Middle frontal gyrus (tissue), 1 donor: ENCODE measurements around the gene FLNC.

Experiments
- DNase-seq: peaks from one replicate; pipeline ENCODE4 v3.0.0-alpha.2; 2015; ENCODE audit warnings: low spot score; ENCODE audit errors: extremely low spot score

FLNC gene

DNA sequence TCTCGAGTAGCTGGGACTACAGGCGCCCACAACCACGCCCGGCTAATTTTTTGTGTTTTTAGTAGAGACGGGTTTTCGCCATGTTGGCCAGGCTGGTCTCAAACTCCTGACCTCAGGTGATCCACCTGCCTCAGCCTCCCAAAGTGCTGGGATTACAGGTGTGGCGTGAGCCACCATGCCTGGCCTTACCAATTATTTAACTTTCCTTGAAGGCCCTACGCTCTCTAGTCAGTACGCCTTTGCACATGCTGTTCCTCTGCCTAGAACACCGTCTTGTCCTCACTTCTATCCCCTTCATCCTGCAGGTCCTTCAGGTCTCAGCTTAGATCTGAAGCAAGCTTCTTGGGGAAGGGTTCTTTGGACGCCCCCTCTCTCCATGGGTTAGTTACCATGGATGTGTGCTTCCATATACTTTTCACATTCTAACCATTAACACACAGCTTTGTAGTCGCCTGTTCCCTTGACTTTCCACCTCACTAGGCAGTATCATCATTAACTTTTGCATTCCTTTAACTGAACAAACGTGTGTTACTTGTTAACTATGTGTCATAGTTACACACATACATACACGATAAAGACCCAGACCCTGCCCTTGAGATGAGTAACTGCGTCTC is 31.9 kb downstream of the FLNC start:
- no peak for DNase-seq

DNA sequence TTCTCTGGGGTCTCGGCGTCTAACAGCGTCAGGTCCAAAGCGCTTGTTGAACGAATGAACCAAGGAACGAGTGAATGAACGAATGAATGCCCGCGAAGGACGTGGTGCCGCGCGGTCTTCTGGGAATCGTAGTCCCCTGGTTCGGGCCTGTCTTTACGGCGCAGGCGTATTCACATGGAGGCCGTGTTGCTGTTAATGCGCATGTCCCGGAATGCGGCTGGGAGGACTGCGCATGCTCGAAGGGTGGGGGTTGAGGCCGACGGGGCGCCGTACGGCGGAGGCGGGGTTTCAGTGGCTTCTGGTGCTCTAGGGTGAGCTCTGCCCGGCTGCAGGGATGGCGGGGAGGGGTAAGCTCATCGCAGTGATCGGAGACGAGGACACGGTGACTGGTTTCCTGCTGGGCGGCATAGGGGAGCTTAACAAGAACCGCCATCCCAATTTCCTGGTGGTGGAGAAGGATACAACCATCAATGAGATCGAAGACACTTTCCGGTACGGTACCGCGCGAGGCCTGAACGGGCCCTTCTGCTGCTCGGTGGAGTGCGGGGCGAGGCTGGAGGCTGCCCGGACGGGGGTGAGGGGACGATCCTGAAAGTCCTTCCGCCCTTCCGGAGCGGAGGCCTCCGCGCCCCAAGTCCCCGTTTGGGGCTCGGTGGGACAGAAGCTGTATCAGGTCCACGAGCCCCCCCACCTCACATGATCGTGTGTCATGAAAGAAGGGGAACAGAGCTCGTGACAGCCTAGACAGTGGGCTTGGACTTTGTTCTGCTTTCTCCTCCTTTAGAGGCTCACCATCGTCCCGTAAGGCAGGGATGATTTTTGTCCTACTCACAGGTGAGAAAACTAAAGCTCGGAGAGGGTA is 32.6 kb downstream of the FLNC start, which contains the start of gene ATP6V1F:
ATP6V1F (plus strand) TSS at position 286 of the 862 bp plus-strand sequence; CDS start at position 335, 49 bp downstream.
- DNase-seq, result peak; percentile 94

DNA sequence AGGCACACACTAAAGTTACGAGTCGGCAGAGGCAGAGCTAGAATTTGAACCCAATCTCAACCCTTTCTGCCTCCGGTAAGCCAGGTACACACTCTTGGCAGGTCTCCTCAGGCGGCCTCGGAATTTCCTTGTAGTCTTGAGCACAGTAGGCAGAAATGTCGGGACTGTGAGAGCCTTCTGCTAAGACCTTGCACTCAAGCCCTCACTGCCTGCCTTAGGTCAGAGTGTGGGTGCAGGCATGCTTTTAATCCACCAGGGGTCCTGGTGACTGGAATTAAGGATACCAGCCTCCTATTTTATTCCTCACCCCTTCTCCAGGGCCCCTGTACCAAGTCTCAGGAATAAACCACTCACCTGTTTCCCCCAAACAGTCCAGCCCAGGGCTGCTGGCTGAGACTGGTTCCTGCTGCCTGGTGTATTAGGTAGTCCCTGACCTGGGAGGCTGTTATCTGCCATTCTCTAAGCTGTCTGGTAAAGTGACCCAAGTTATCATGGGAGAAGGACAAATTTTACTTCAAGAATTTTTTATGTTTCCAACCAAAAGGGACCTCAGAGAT is 33.3 kb downstream of the FLNC start:
- DNase-seq, result no peak

DNA sequence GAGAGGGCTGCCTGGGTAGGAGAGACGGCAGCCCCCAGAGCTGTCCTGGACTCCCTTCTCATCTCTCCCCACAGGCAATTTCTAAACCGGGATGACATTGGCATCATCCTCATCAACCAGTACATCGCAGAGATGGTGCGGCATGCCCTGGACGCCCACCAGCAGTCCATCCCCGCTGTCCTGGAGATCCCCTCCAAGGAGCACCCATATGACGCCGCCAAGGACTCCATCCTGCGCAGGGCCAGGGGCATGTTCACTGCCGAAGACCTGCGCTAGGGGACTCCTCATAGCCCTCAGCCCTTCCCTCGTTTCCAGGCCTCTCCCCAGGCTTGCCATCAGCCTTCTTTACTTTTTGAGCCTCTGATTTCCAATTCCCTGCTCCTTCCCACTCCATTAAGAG is 35.1 kb downstream of the FLNC start:
- no peak for DNase-seq

DNA sequence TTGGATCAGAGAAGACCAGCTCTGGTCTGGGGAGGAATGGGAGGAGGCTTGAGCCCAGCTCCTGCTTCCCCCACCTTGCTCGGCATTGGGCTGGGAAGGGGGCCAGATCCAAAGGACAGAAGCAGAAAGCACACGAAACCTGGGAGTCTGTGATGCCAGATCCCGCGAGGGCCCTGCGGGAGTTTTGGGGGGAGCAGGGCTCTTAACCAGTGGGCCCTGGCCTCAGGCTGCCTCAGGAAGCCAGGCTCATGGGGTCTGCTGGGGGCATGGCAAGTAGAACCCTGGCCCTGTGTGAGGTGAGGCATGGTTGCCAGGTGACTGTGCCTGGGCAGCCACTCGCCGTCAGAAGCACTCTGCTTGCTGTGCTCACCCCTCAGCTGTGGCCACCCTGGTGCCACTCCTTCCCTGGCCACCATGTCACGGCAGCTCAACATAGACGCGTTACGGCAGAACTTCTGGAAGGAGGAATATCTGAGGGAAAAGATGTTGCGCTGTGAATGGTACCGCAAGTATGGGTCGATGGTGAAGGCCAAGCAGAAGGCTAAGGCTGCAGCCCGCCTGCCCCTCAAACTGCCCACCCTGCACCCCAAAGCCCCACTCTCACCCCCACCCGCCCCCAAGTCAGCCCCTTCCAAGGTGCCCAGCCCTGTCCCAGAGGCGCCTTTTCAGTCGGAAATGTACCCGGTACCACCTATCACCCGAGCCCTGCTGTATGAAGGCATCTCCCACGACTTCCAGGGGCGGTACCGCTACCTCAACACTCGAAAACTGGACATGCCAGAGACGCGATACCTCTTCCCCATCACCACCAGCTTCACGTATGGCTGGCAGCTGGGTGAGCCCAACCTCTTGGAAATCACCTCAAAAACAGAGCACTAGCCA is 36.0 kb downstream of the FLNC start:
- no peak for DNase-seq

DNA sequence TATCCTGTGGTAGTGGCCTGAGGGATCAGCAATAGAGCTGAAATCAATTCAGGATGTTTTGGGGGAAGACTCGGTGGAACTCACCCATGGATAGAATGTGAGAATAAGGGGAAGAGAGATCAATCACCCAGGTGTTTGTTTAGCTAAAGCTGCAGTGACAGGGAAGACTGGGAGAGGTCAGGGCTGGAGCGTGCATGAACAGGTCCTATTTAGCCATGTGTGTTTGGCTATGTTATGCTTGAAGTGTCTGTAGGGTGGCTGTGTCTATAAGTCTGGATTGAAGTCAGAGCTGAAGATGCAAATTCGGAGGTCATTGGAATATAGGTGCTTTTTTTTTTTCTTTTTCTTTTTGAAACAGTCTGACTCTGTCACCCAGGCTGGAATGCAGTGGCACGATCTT is 37.0 kb downstream of the FLNC start:
- no peak for DNase-seq

DNA sequence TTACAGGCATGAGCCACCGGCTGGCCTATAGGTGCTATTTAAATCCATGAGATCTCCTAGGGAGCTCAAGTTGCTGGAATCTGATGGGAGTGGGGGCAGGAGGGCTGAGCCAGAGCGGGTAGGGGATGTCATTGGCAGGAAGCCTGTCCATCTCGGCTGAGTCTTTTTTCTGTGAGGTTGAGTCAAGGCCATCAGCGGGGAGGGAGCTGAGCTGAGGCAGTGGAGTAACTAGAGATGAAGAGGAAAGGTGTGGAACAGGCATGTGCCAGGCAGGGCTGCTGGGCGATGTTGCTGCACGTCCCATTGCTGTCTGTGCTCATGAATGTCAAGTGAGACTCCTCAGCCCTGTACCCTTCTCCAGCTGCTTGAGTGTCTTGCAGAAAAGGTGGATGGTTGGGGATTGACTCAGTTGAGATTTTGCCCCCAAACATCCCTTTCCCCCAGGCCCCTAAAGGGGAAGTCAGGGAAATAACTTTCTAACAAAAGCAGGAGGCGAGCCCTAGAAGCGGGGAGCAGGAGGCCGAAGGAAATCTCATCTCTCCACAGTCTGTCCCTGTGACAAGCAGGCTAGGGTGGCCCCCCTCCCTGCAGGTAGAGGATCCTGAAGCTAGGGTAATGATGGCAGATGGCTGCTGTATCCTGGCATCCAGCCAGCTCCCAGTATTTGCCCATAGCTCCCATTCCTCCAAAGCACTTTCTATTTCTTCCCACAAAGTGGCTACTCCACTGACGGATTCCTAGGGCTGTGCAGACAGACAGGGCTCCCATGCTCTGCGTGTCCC is 37.8 kb downstream of the FLNC start:
- DNase-seq, result no peak

DNA sequence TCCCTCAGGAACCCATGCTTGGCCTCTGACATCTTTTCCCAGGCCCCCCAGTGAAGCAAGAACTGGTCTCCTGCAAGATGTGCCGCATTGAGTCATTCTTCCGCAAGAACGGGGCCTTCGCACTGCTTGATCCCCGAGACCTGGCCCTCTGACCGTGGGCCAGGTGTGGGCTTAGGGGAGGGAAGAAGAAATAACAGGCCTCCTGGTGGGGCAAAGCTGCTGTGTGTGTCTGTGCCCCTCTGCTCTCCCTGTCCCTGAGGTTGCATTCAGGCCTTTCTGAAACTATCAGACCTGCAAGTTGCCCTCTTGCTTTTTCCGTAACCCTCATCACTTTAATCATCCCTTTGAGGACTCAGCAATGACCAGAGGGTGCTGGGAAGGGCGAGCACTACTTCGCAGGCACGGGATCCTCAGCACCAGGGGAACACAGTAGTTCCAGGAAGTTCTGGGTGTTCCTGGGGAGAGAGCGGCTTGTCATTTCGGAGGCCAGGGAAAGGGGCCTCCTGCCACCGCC is 38.5 kb downstream of the FLNC start:
- DNase-seq, result no peak

DNA sequence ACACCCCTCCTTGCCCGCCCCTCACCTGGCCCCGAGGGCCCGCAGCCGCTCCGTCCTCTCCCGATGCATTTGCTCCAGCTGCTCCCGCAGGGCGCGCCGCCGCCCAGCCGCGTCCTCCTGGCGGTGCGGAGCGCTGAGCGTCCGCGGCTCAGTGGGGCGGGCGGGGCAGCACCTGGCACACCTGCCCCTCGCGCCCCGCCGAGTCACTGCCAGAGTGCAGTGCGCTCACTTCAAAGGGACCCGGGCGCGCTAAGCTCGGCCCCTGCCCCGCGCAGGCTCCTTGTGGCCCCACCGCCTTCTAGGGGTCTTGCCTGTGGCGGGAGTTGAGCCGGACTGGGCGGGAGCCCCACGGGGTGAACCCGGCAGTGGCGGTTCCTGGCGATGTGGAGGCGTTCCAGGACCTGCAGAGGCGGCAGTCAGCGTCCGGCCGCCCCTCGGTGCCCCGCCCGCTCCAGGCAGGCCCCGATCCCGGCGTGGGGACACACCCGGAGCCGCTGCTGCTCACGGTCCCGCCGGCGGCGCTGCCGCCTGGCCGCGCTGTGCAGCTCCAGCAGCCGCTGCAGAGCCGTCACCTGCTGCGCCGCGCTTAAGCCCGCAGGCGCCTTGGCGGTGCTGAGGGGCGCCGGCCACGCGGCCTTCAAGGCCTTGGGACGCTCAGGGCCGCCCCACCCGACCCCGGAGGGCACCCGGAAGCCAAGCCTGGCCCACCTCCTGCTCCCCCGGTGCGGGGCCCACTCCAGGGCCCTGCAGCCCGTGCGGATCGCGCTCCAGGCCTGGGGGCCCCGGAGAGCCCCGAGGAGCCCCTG is 39.1 kb downstream of the FLNC start:
- DNase-seq, result peak; percentile 22

DNA sequence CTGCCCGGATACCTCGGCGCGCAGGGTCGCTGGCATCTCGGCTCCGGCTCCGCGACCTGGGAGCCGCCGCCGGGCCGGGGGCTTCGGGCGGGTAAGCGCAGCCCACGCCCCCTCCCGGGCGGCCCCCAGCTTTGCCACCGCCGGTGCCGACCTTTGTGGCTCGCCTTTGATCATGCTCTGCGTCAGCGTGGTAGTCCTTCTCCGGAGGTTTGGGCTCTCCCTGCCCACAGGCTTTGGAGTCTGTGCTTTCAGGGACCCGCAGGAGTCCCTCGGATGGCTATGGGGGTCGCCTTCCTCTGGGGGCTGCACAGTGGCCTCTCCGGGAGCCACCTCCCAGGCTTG is 39.7 kb downstream of the FLNC start:
- DNase-seq, result no peak

DNA sequence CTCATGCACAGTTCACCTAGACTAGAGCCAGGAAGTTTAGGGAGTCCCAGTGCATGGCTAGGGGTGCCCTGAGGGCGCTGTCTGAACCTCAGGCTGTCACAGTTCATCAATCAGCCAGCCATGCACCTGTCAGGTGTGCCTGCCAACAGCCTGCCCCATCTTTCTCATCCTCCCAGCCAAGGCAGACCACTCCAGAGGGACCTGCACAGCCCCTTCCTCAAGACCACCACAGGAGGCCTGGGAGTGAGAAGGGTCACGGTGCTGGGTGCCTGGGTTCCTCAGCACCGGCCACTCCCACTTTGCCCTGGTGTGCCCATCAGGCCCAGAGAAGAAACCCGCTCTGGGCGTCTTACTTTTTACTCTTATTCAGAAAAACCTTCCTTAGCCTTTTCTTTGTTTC is 40.8 kb downstream of the FLNC start:
- DNase-seq, result no peak

DNA sequence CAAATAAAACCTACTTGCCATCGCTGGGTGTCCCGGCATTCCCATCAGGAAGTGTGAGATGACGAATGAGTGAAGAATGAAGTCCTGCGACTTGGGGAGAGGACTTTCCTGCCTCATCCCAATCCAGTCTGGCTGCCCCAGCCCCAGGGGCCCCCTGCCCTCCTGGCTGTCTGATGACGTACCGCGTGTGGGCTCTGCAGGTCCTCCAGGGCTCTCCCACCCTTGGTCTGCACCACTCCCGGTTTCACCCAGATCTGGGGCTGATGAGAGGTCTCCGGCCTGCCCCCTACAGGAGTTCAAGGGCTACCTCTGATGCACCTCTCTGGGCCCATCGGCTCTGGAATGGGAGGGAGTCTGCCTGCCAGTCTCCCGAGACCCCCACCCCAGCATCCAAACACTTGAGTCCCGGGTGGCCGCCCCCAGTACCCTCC is 42.2 kb downstream of the FLNC start:
- DNase-seq, result no peak

DNA sequence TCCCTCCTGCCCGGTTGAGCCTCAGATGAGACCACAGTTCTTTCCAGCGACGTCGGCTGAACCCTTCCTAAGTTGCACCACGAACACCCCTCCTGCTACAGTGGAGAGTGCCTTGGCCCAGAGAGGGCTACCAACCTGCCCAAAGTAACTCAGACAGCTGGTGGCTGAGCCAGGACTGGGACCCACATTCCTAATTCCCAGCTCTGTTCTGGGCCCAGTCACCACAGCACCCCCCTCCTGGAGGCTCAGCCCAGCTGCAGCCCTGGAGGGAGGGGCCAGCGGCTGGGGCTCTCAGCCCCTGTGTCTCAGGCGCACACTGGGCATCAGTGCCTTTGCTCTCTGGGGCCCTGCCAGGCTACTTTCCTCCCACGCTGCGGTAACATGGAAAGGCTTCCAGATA is 43.0 kb downstream of the FLNC start:
- no peak for DNase-seq

DNA sequence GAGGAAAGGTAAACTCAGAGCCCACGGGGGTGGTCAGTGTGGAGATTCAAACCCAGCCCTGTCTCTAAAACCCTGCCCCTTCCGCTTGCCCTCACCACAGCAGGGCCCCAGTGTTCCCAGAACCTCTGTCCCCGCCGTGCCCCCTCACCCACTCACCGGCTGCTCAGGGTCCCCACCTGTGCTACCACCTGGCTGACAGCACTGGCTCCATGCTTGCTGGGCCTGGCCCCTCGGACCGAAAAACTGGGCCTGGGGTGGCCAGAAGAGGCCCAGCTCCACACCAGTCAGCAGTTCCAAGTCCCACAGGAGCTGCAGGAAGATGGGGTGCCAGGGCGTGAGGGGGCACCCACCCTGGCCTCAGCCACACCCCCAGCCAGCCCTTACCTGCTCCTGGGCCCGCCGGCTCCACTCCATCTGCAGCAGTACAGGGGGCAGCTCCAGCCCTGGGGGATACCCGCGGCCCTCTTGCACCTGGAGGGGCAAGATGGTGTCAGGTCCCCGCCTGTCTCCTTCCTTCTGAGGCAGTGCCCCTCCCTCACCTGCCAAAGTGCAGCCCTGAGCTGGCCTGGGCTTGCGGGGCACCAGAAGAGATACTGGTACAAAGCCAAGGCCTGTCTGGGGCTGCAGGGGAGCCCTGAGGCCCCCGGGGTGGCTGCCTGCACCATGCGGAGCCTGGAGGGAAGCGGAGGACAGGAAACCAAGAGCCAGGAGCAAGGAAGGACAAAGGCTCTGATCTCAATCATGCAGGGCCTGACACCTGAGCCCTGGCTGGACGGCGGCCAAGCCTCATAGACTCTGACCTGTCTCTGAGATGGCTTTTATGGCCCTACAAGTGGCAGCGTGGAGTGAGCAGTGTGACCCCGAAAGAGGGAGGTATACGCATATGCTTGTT is 44.2 kb downstream of the FLNC start:
- no peak for DNase-seq

DNA sequence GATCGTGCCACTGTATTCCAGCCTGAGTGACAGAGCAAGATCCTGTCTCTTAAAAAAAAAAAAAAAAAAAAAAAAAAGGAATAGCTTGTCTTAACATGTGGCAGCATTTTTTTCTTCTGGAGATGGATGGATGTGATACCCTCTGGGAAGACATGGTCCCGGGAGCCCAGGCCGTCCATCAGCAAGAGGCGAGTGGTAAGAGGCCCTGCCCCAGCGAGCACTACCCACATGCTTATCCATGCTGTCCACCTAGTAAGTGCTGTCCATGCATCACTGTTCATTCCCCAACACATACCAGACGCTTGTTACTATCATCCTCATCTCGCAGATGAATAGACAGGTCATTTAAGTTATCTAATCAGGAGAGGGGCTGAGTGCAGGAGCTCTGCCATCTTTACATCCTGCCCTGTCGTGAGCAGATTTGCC is 45.3 kb downstream of the FLNC start:
- no peak for DNase-seq

DNA sequence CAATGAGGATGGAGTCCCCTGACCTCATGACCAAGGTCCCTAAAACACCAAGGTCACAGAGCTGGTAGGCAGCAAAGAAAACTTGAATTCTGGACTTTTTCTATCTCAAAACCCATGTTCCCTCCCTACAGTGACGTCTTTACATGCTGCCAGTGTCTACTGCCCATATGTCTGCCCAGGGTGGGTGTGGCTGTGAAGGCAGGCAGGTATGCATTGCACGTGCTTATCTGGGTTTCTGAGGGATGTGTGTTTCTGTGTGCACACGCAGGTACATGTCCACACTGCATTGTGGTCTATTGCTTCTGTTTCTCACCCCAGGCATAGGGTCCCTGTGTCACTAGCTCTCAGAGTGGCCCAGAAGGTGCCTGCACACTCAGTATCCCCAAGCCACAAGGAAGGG is 45.9 kb downstream of the FLNC start:
- DNase-seq, result no peak

DNA sequence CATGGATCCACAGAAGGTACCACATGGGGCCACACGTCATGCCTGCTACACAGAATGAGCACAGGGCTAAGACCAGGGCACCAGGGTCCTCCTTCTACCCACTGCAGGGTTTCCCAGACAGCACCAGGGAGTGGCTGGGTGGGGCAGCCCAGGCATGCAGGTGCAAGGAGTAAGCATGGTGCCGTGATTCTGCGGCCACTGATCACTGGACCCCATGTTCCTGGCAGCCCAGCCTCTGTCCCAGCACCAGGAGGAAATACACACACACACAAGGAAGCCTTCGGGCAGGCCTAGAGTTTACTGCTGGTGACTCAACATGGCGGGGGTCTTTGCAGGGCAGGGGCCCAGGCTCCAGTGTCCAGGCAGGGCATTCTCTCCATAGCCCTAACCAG is 46.4 kb downstream of the FLNC start:
- DNase-seq, result no peak

DNA sequence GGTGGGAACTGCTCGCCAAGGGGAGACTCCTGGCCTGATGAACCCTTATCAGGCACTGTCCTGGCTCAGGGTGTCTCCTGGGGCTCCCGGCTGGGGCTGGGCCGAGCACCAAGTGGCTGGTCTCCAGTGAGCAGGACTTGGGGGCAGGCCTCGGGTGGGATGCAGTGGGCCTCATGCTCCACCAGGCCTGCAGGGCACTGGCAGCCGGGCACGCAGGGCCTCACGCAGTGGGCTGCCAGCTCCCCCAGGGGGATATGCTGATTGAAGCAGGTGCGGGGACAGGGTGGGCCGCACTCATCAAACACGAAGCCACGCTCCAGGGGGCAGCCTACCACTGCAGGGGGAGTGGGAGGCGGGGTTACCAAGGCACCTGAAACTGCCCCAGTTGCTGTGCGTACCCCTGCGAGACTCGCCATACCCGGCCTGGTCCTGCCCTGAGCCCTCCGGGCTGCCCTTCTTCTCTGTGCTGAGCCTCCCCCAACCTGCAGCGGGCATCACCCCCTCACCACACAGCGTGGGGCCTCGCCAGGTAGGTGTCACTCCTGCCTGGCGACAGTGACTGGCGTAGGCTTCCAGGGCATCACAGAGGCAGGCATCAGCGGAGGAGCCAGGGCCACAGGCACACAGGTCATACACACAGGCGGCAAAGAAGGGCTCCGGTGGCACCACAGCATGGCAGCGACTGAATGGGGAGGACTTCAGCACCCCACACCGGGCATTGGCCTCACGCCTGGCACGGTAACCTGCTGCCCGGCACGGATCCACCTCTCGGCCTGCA is 47.0 kb downstream of the FLNC start:
- no peak for DNase-seq
